Stimulated activated naive CD8-positive, alpha-beta T cell treated with anti-CD3 and anti-CD28 coated beads, Interleukin-15, Interleukin-2, amounts not matched to agents 100 U/mL and 50 U/mL, for 24 hours (primary cell): Measurements from ENCODE around the gene LTBP1.
"Not testable (repeated sequence)": the region's sequence is repeated elsewhere in the genome, so short reads cannot be mapped to it uniquely, and the experiment has no call there.

Experiments
- ATAC-seq: fragments of 150-1000 bp; cut with Tn5 transposase; one replicate; pipeline ENCODE4 v1.10.0; 2021
- DNase-seq: peaks from one replicate; pipeline ENCODE4 v3.0.0; 2021

LTBP1 gene

GRCh38 chr2:33350632-33351031, 403.9 kb downstream of the LTBP1 start:
- no peak for ATAC-seq
- no peak for DNase-seq

DNA sequence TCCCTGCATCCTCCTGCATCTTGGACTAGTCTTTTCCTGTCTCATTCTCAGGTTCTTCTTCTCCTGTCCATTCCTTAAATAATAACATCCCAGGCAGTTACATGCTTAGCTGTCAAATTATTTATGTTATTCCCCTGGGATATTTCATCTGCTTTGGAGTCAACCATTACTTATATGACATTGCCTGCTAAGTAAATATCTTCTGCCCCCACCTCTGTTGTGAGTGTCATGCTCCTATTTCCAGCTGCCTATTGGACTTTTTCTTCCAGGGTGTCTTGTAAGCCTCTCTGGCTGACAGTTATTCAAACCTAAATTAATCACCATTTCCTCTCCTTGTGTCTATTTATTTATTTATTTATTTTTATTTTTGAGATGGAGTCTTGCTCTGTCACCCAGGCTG, 405.0 kb downstream of the LTBP1 start:
- DNase-seq (no peak), ATAC-seq (no peak)

DNA sequence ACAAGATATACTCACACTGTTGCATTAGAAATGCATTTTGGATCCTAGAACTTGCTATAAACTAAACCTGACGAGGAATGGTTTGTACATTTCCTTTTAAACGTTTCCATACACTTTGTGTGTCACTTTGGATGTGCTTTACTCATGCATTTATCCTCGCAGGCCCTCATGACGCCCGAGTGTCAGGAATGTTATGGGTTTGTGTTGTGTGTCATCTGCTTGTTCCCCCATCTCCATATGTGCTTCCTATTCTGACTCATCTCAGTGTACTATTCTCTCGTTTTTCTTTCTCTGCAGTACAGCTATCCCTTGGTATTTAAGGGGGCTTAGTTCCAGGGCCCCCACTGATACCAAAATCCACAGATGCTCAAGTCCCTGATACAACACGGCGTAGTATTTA, 408.2 kb downstream of the LTBP1 start:
- ATAC-seq (no peak), DNase-seq (no peak)

DNA sequence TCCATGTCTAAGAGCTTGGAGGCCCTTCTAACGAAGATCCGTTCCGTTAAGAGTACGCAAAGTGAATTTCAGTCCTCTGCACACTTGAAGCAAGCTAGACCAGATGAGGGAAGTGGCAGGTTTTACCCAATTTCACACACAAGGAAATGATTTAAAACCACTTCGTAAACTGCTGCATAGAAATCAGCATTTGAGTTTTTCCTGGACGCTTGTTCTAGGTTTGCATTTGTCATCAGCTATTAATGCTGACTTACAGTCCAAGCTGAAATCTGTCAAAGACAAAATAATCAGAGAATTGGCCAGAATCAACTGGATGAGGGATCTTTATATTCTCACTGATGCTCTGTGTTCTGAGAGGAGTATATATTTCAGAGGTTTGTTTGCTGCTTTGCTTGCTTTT, 412.1 kb downstream of the LTBP1 start:
- DNase-seq = no peak
- ATAC-seq = no peak

DNA sequence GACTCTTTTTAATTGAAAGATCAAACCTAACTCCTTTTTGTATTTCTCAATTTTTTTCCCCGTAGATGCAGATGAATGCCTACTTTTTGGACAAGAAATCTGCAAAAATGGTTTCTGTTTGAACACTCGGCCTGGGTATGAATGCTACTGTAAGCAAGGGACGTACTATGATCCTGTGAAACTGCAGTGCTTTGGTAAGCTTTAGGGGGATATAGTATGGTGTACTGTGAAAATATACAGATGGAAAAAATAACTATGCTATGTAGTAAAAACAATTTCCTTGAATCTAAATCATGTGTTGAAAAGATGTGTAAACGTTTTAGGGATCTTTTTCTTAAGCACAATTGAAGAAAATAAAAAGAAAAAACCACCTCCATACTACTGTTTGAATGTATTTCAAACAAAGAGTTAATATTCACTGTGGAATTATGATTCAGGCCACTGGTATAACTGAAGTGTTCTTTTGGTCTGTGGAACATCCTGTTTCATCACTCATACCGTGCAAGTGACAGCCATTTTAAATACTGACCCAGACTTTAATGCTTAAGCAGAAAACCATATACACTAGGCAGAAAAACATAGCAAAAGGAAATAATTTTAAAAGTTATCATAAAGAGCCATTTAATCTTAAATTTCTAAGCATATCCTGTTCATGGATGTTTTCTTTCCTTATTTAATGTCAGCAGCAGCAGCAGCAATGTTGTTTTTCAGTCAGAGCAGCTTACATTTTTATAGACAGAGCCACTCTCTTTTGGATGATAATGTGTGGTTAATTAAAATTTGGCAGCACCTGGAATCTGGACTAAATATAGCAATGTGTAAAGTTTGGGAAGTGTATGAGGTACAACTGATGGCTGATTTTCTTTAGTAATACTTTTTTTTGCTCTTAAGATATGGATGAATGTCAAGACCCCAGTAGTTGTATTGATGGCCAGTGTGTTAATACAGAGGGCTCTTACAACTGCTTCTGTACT, 416.9 kb downstream of the LTBP1 start:
- DNase-seq (no peak), ATAC-seq (no peak)

DNA sequence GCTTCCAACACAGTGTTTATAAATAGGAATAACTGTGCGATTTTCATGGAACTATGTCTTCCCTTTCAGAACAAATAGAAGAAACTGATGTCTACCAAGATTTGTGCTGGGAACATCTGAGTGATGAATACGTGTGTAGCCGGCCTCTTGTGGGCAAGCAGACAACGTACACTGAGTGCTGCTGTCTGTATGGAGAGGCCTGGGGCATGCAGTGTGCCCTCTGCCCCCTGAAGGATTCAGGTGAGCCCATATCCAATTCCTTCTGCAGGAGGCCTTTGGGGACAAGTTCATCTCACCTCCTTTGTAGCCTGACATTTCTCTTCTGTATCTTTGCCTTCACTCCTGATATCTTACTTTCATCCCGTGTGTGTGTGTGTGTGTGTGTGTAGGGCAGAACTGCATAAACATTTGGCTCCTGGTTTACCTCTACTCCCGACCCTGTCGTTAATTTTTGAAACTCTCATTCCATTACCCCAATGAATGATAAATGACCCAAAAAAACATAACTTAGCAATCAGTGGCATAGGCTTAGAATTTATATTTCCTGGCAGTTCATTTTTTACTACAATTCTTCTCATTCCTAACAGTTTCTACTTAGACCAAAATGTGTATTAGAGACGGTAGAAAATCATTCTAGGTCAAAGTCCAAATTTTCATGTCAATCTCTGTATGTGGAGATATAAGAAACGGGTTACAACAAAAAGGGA, 418.7 kb downstream of the LTBP1 start:
- ATAC-seq (no peak), DNase-seq (no peak)

- ATAC-seq (no peak), DNase-seq (no peak)
Observed at GRCh38 chr2:33366473-33366872, 419.7 kb downstream of the LTBP1 start.

DNA sequence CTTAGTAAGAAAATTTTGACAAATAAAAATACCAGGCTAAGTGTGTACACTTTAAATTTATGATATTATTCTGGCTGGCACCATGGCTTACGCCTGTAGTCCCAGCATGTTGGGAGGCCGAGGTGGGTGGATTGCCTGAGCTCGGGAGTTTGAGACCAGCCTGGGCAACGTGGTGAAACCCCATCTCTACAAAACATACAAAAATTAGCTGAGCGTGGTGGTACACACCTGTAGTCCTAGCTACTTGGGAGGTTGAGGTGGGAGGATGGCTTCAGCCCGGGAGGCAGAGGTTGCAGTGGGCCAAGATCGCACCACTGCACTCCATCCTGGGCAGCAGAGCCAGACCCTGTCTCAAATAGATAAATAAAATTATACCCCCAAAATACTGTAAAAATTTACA, 421.8 kb downstream of the LTBP1 start:
- not testable (repeated sequence) for DNase-seq, ATAC-seq

DNA sequence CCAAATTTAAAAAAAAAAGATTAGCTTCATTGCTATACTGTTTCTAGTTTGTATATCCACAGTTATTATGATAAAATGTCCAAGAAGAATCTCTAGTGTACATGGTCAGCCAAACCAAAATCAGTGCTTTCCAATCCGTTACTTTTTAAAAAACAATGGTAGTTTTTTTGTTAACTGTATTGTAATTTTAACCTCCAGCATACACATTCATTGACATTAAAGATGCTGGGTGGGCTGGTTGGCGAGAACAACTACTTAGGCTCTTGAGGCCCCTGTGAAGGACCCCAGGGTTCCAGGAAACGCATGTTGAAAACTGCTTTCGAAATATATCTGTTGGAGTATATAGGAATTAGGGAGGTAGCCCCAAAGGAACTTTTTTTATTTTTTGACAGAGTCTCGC, 422.4 kb downstream of the LTBP1 start:
- ATAC-seq (no peak), DNase-seq (no peak)

GRCh38 chr2:33370636-33371265, 424.0 kb downstream of the LTBP1 start:
- DNase-seq (no peak), ATAC-seq (no peak)

DNA sequence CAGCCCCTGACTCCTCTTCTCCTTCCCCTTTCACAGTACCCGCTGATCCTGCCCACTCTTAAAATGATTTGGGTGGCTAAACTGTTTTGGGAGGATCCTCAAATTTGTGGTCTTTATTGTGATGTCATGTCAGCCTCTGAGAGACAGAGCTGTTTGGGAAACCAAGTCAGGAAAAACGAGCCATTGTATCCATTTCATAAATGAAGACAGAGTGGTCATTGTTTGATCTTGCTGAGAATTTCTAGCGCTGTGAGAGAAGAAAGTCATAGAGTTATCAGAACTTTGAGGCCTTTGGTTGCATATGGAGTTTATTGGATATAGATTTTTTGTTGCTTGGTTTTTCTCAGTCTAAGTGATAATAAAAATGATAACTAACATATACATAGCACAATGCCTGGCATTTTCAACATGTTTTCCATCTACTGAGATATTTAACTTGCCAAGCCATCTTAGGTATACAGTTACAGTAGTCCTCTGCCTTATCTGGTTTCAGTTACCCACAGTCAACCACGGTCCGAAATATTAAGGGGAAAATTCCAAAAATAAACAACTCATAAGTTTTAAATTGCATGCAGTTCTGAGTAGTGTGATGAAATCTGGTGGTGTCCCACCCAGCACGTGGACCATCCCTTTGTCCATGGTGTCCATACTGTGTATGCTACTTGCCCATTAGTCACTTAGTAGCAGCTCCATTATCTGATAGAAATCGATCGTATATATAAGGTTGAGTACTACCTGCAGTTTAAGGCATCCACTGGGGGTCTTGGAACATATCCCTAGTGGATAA, 424.7 kb downstream of the LTBP1 start:
- no peak for DNase-seq
- ATAC-seq = no peak

DNA sequence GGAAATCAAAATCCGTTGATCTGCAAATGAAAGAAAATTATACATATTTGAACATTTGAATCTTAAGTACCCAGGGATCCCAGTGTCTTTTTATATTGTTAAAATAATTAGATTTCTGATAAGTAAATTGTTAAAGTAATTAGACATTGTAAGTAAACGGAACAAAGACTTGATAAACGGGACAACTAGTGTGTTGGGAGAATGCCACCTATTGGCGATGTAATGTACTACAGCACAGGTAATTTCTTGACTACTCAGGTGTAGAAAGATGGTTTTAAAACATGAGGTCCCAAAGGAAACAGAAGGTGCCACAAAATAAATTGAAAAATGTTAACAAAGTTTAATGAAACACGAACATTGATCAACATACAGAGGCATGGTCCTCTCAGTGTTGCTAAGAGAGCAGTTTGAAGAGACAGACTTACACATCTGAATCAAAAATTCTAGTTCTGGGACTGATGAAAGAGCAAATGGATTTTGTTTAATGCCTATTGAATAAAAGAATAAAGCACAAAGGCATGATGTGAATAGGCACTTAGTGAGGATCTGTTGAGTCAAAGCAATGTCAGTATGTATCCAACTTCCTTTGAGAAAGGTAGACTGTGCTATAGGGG, 426.3 kb downstream of the LTBP1 start:
- DNase-seq (peak; percentile 14), ATAC-seq (no peak)

DNA sequence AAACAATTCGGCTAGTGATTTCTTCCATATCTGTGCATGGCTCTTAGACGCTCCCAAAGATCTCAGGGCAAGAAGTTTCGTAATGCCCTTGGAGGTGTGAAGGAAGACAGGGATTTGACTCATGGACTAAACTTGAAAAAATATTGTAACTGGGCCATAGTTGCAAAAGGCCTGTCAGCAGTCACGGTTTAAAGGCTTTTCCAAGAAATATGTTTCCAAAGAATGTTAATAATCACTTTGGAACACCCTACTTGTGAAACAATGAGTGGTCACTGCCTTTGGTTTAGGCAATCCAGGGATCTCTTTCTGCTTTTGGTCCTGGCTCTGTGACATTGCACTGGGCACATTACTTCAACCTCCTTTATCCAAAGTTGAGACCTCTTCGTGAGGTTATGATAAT, 427.2 kb downstream of the LTBP1 start:
- DNase-seq = no peak
- no peak for ATAC-seq

DNA sequence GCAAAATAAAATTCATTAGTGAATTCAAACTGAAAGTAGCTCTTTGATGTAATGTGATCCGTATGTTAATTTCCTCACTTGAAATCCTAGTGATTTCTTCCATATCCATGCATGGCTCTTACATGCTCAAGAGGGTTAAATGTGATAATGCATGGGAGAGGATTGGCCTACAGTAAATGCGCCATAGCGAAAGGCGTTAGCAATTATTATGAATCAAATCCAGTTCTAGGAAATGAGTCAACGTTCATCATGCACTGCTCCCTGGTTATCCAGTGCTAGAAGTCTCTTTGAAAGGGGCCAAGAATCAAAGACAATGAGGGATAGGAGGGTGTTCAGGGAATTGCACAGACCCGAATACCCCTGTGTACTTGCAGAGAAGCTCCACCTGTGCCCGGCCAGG, 428.3 kb downstream of the LTBP1 start:
- DNase-seq (no peak), ATAC-seq (no peak)

DNA sequence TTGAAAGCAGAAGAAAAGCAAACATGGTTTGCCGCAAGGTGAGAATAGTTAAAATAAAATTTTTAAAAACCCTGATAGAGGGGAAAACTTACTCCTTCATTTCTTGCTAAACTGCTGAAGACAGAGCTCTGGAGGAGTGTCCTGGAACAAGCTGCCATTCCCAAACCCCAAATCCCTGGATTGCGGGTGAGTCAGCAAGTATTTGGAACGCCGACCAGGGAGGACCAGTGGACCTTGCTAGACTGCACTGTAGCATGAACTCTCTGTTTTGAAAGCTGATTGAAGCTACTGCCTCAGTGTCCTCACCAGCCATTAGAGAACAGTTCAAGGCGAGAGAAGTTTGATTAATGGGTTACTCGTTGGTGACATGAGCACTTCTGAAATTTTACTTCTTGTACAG, 430.3 kb downstream of the LTBP1 start:
- no peak for ATAC-seq
- no peak for DNase-seq

DNA sequence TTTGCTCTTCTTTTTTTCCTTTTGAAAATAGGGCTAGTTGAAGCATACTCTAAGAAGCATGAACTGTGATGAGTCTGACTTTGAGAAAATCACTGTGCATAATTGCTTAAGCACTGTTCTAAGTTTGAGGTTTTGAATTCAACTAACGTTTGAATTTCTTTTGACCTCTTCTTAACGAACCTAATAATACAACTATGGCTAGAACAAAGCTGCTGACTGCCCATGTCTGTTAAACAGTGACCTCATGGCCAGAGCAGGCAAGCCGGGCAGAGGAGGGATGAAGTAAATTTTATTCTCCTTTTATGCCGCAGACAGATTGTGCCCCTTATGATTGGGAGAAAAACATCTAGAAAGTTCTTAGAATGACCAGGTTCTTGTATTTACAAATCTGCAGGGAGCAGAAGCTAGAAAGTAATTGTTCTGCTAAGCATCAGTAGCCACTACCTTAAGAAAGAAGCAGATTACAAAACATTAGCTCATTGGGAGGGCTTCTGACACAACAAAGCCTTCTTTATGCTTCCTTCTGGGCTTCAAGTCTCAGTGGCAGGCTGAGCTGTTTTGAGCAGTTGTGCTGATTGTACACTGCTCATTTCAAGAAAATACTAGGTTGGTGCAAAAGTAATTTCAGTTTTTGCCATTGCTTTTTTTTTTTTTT, 431.9 kb downstream of the LTBP1 start:
- ATAC-seq (no peak), DNase-seq (no peak)

GRCh38 chr2:33380001-33380609, 433.4 kb downstream of the LTBP1 start:
- no peak for ATAC-seq
- no peak for DNase-seq

- ATAC-seq (no peak), DNase-seq (no peak)
Observed at GRCh38 chr2:33380719-33381118, 434.0 kb downstream of the LTBP1 start.

GRCh38 chr2:33381301-33381858, 434.6 kb downstream of the LTBP1 start:
- ATAC-seq (no peak), DNase-seq (no peak)

DNA sequence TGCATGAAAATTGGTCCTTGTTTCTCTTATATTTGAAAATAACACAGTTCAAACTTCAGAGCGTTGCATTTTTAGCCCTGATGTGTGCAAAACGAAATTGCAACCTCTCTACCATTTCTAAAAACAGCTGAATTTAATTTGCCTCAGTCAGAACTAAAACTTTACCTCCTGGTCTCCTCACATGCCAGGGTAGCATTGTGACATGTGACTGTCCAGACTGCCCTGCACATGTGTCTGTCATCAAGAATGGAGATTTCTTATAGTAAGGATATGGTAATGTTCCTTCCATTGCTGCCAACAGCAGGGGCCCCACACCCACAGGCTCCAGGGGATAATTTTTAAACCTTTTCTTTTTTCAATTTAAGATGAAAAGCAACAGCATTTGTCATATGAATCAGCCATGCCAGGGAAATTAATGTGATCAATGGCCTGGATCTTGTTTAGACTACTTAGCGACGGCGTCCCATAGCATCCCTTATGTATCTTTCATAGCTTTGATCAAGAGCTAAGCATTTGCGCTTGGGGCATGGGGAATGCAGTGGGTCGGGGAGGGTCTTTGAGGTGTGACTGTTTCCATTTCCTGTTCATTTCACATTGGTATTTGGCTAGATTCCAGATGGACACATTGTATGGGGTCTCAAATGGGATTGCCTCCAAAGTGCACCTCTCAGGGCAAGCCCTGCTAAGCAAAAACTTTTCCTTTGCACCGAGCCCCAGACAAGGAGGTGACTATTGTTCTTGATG, 437.3 kb downstream of the LTBP1 start:
- ATAC-seq = no peak

More for the DNA sequence above, 437.3 kb downstream of the LTBP1 start:
- DNase-seq = no peak
